Caco-2 (cell line): ENCODE measurements around the gene TCERG1L. TPM values are rescaled to one million over a fixed set of nuclear protein-coding genes. Genes with fewer than 3 reads are reported as not detected.

Experiments used
- BruUV-seq: library from RNA; stranded (reverse); fragments of 400-500 nt; replicated peaks from 2 replicates; lab custom pipeline; 2021; lab: Mats Ljungman, UMichigan
- CTCF ChIA-PET: fragments of 300-600 bp; sonication (Branson Sonifier 250); formaldehyde crosslinking; loops from one replicate; lab custom pipeline; 2022; ENCODE audit warnings: antibody characterized with exemption; lab: Charles Lee
- POLR2A ChIA-PET: fragments of 300-600 bp; sonication (Branson Sonifier 250); formaldehyde crosslinking; loops from one replicate; lab custom pipeline; 2022; ENCODE audit warnings: antibody characterized with exemption; lab: Charles Lee
- DNase-seq, 2 experiments: peaks; one replicate each; pipeline versions ENCODE4 v3.0.0 to v3.0.0-alpha.2; 2020 to 2022
- H3K27me3 ChIP-seq: replicated peaks from 2 replicates; pipeline ENCODE4 v1.6.0; 2011; ENCODE audit warnings: low read length; ENCODE audit not compliant: control insufficient read depth, insufficient read depth
- H3K36me3 ChIP-seq: 2 replicates; pipeline ENCODE4 v1.5.1; 2011; ENCODE audit warnings: low read length; ENCODE audit not compliant: control insufficient read depth, insufficient read depth
- H3K4me1 ChIP-seq: fragments of 250-450 bp; sonication (Bioruptor Pico); 2 replicates; pipeline ENCODE4 v1.5.1; 2020; ENCODE audit warnings: mild to moderate bottlenecking
- H3K4me3 ChIP-seq: 2 replicates; pipeline ENCODE4 v1.5.1; 2011; ENCODE audit warnings: low read depth, mild to moderate bottlenecking, control low read depth, low read length
- H3K9me3 ChIP-seq: fragments of 250-450 bp; sonication (Bioruptor Pico); 2 replicates; pipeline ENCODE4 v1.5.1; 2020; ENCODE audit warnings: mild to moderate bottlenecking, moderate library complexity
- H3K27ac Mint-ChIP-seq: one replicate; pipeline ENCODE4 v1.8.0; 2022; ENCODE audit warnings: mixed read lengths; ENCODE audit not compliant: unreplicated experiment
- H3K27me3 Mint-ChIP-seq: one replicate; pipeline ENCODE4 v1.8.0; 2022; ENCODE audit warnings: mixed read lengths; ENCODE audit not compliant: insufficient read depth, unreplicated experiment
- H3K36me3 Mint-ChIP-seq: one replicate; pipeline ENCODE4 v1.8.0; 2022; ENCODE audit warnings: mild to moderate bottlenecking, mixed read lengths; ENCODE audit not compliant: insufficient read depth, unreplicated experiment
- H3K4me1 Mint-ChIP-seq: one replicate; pipeline ENCODE4 v1.8.0; 2022; ENCODE audit warnings: low read depth, mixed read lengths; ENCODE audit not compliant: unreplicated experiment
- H3K4me3 Mint-ChIP-seq: one replicate; pipeline ENCODE4 v1.8.0; 2022; ENCODE audit warnings: mild to moderate bottlenecking, moderate library complexity, mixed read lengths; ENCODE audit not compliant: unreplicated experiment
- H3K9me3 Mint-ChIP-seq: one replicate; pipeline ENCODE4 v1.8.0; 2022; ENCODE audit warnings: mixed read lengths; ENCODE audit not compliant: unreplicated experiment
- CTCF ChIP-seq, 2 experiments: fragments of 200-600 bp in 1 of 2; IDR thresholded peaks; 1 replicate in 1 of 2; 2 replicates in 1 of 2; pipeline versions ENCODE4 v1.5.1 to v1.8.0; 2011 to 2022; ENCODE audit warnings: antibody characterized with exemption in 1 of 2, control low read depth in 1 of 2, inconsistent platforms in 1 of 2, low read depth in 1 of 2, low read length in 1 of 2, mild to moderate bottlenecking in 1 of 2, moderate library complexity in 1 of 2; ENCODE audit not compliant: insufficient read depth in 1 of 2, severe bottlenecking in 1 of 2, unreplicated experiment in 1 of 2
- intact Hi-C: fragments of 100-400 bp; cut with micrococcal nuclease; formaldehyde crosslinking; loops from one replicate; pipeline ENCODE4 v1.10.0; 2022; ENCODE audit not compliant: unreplicated experiment
- total RNA-seq: library from RNA; stranded (reverse); gene quantifications from 2 replicates; pipeline ENCODE4 v1.2.3, GENCODE V29; 2022

Gene TCERG1L
- total RNA-seq, 1 experiment from 2014 or later = not detected

GRCh38 chr10:131048606-131049005, 262.9 kb downstream of the TCERG1L start:
- Mint-ChIP-seq H3K9me3 (peaks cover 30% of the 10 kb centered on the region), H3K4me1 (no peaks in the 10 kb centered on the region), H3K27me3 (no peaks in the 10 kb centered on the region), H3K27ac (no peak overlapping the region), H3K4me3 (no peak overlapping the region), H3K36me3 (no peaks in the 10 kb centered on the region)
- H3K9me3 ChIP-seq = no peaks in the 10 kb centered on the region
- no peaks in the 10 kb centered on the region for H3K27me3 ChIP-seq
- H3K4me1 ChIP-seq = no peaks in the 10 kb centered on the region
- H3K4me3 ChIP-seq = no peak overlapping the region
- intact Hi-C loops = no loop called here
- no peak for DNase-seq
- H3K36me3 ChIP-seq = no peaks in the 10 kb centered on the region
- TF ChIP-seq CTCF (IDR thresholded peaks at IDR 0.05; ENCODE audit: insufficient read depth in 1 of 2, low read depth in 1 of 2, low read length in 1 of 2, severe bottlenecking in 1 of 2, unreplicated experiment in 1 of 2) = no peak
- CTCF ChIA-PET = interaction anchor here (0.5 kb wide), 1 partner anchor 831 kb away, joined by 4 read pairs; no protein-coding TSS in a partner anchor
- POLR2A ChIA-PET = no interaction called here
- no TSS peak for BruUV-seq

GRCh38 chr10:131047501-131047900, 264.0 kb downstream of the TCERG1L start:
- POLR2A ChIA-PET = no interaction called here
- no TSS peak for BruUV-seq
- no peak for TF ChIP-seq CTCF (IDR thresholded peaks at IDR 0.05; ENCODE audit: insufficient read depth in 1 of 2, low read depth in 1 of 2, low read length in 1 of 2, severe bottlenecking in 1 of 2, unreplicated experiment in 1 of 2)
- Mint-ChIP-seq H3K4me3 (no peak overlapping the region), H3K9me3 (peaks cover 30% of the 10 kb centered on the region), H3K36me3 (no peaks in the 10 kb centered on the region), H3K27ac (no peak overlapping the region), H3K4me1 (no peaks in the 10 kb centered on the region), H3K27me3 (no peaks in the 10 kb centered on the region)
- Histone ChIP-seq H3K4me1 (no peaks in the 10 kb centered on the region), H3K27me3 (no peaks in the 10 kb centered on the region), H3K36me3 (no peaks in the 10 kb centered on the region), H3K4me3 (no peak overlapping the region), H3K9me3 (no peaks in the 10 kb centered on the region)
- CTCF ChIA-PET = no interaction called here
- intact Hi-C loops = no loop called here
- DNase-seq = no peak

- DNase-seq = no peak
- no TSS peak for BruUV-seq
- H3K27me3 Mint-ChIP-seq = no peaks in the 10 kb centered on the region
- H3K4me3 Mint-ChIP-seq = no peak overlapping the region
- Histone ChIP-seq H3K4me3 (no peak overlapping the region), H3K4me1 (no peaks in the 10 kb centered on the region), H3K36me3 (no peaks in the 10 kb centered on the region), H3K9me3 (no peaks in the 10 kb centered on the region), H3K27me3 (no peaks in the 10 kb centered on the region)
- no peaks in the 10 kb centered on the region for H3K4me1 Mint-ChIP-seq
- H3K9me3 Mint-ChIP-seq = peaks cover 28% of the 10 kb centered on the region
- CTCF ChIA-PET = no interaction called here
- H3K27ac Mint-ChIP-seq = no peak overlapping the region
- TF ChIP-seq CTCF (IDR thresholded peaks at IDR 0.05; ENCODE audit: insufficient read depth in 1 of 2, low read depth in 1 of 2, low read length in 1 of 2, severe bottlenecking in 1 of 2, unreplicated experiment in 1 of 2) = no peak
- intact Hi-C loops = no loop called here
- POLR2A ChIA-PET = no interaction called here
- no peaks in the 10 kb centered on the region for H3K36me3 Mint-ChIP-seq
Measured at GRCh38 chr10:131046194-131046593, 265.3 kb downstream of the TCERG1L start.
